CD8-positive, alpha-beta memory T cell (primary cell): ENCODE measurements around the gene RGS3. TPM values are rescaled to one million over a fixed set of nuclear protein-coding genes. Genes with fewer than 3 reads are reported as not detected.

Experiments
- CTCF ChIA-PET: fragments of 350-600 bp; sonication (Branson Sonifier 250); formaldehyde crosslinking; loops from one replicate; lab custom pipeline; 2021; ENCODE audit warnings: antibody characterized with exemption; lab: Charles Lee
- POLR2A ChIA-PET: fragments of 350-600 bp; sonication (Branson Sonifier 250); formaldehyde crosslinking; loops from one replicate; lab custom pipeline; 2021; ENCODE audit warnings: antibody characterized with exemption; lab: Charles Lee
- DNase-seq, 5 donors: peaks; one replicate each; pipeline versions ENCODE4 v3.0.0 to v3.0.0-alpha.2; 2020 to 2022; ENCODE audit warnings: mixed read lengths in 1 of 5
- H3K27ac ChIP-seq: one replicate; pipeline ENCODE4 v1.7.0; 2013; ENCODE audit warnings: low read depth, mild to moderate bottlenecking, low read length, moderate library complexity
- H3K27me3 ChIP-seq: 2 replicates; pipeline ENCODE4 v1.7.0; 2013; ENCODE audit warnings: low read length, mild to moderate bottlenecking; ENCODE audit not compliant: insufficient read depth, poor library complexity, severe bottlenecking
- H3K36me3 ChIP-seq: 2 replicates; pipeline ENCODE4 v1.7.0; 2013; ENCODE audit warnings: mild to moderate bottlenecking, low read length, moderate library complexity; ENCODE audit not compliant: insufficient read depth
- H3K4me1 ChIP-seq: 2 replicates; pipeline ENCODE4 v1.7.0; 2013; ENCODE audit warnings: mild to moderate bottlenecking, low read length, moderate library complexity; ENCODE audit not compliant: insufficient read depth
- H3K4me3 ChIP-seq: 2 replicates; pipeline ENCODE4 v1.7.0; 2013; ENCODE audit warnings: mild to moderate bottlenecking, low read length
- H3K9me3 ChIP-seq: 2 replicates; pipeline ENCODE4 v1.7.0; 2013; ENCODE audit warnings: mild to moderate bottlenecking, low read length
- H3K27ac Mint-ChIP-seq, 8 donors: one replicate each; pipeline ENCODE4 v1.8.0; 2020 to 2021; ENCODE audit warnings: mixed read lengths in 8 of 8, mild to moderate bottlenecking in 6 of 8, inconsistent platforms in 3 of 8, moderate library complexity in 3 of 8
- H3K27me3 Mint-ChIP-seq, 2 donors: one replicate each; pipeline ENCODE4 v1.8.0; 2020 to 2021; ENCODE audit warnings: mixed read lengths in 2 of 2, mild to moderate bottlenecking in 1 of 2, moderate library complexity in 1 of 2
- H3K36me3 Mint-ChIP-seq, 3 donors: one replicate each; pipeline ENCODE4 v1.8.0; 2020 to 2021; ENCODE audit warnings: mixed read lengths in 3 of 3, inconsistent platforms in 1 of 3, mild to moderate bottlenecking in 1 of 3
- H3K4me1 Mint-ChIP-seq, 3 donors: one replicate each; pipeline ENCODE4 v1.8.0; 2020 to 2021; ENCODE audit warnings: mixed read lengths in 3 of 3, inconsistent platforms in 1 of 3, mild to moderate bottlenecking in 1 of 3
- H3K4me3 Mint-ChIP-seq, 7 donors: one replicate each; pipeline ENCODE4 v1.8.0; 2020 to 2021; ENCODE audit warnings: mixed read lengths in 7 of 7, mild to moderate bottlenecking in 6 of 7, moderate library complexity in 4 of 7, inconsistent platforms in 2 of 7
- H3K9me3 Mint-ChIP-seq, 5 donors: one replicate each; pipeline ENCODE4 v1.8.0; 2020 to 2022; ENCODE audit warnings: mixed read lengths in 5 of 5, mild to moderate bottlenecking in 3 of 5, moderate library complexity in 2 of 5, inconsistent platforms in 1 of 5
- polyA plus RNA-seq: library from polyadenylated mRNA; unstranded; fragments of 300-500 nt; fragmentation: Illumina TruSeq; gene quantifications from one replicate; pipeline ENCODE4 v1.2.3, GENCODE V29; 2021
- total RNA-seq, 2 experiments: library from RNA; stranded (reverse); gene quantifications; one replicate each; pipeline ENCODE4 v1.2.3, GENCODE V29; 2021

RGS3 gene
- total and polyA plus RNA-seq, 3 experiments from 2014 or later: 59.8 to 91.2 (median 89.2) TPM

- peaks cover 8 to 16% (median 9%) of the 10 kb centered on the region in 3 donors for H3K4me1 Mint-ChIP-seq
- Histone ChIP-seq H3K9me3 (no peaks in the 10 kb centered on the region), H3K27me3 (no peaks in the 10 kb centered on the region), H3K36me3 (no peaks in the 10 kb centered on the region), H3K4me1 (no peaks in the 10 kb centered on the region), H3K4me3 (no peak overlapping the region), H3K27ac (no peak overlapping the region)
- CTCF ChIA-PET: interaction anchor here (0.9 kb wide), 1 partner anchor 22 kb away, joined by 3 read pairs; no protein-coding TSS in a partner anchor
- no peak overlapping the region for H3K4me3 Mint-ChIP-seq
- H3K36me3 Mint-ChIP-seq: no peaks in the 10 kb centered on the region
- POLR2A ChIA-PET: no interaction called here
- no peaks in the 10 kb centered on the region for H3K9me3 Mint-ChIP-seq
- H3K27ac Mint-ChIP-seq: peak overlapping the region in 2 of 8 donors; percentile 52 to 59
- DNase-seq: no peak
- H3K27me3 Mint-ChIP-seq: peaks cover 0 to 3% of the 10 kb centered on the region in 2 donors
These were observed 39.0 kb downstream of the RGS3 start for GRCh38 chr9:113502427-113503034.

- CTCF ChIA-PET: interaction anchor here (0.9 to 1.4 kb wide), 2 partner anchors 8 to 22 kb away, joined by 3 to 4 read pairs; no protein-coding TSS in a partner anchor
- Histone ChIP-seq H3K9me3 (no peaks in the 10 kb centered on the region), H3K36me3 (no peaks in the 10 kb centered on the region), H3K27ac (no peak overlapping the region), H3K27me3 (no peaks in the 10 kb centered on the region), H3K4me3 (no peak overlapping the region), H3K4me1 (no peaks in the 10 kb centered on the region)
- H3K4me1 Mint-ChIP-seq: peaks cover 8 to 16% (median 9%) of the 10 kb centered on the region in 3 donors
- POLR2A ChIA-PET: no interaction called here
- H3K27ac Mint-ChIP-seq: peak overlapping the region in 1 of 8 donors; percentile 79
- H3K4me3 Mint-ChIP-seq: no peak overlapping the region
- H3K9me3 Mint-ChIP-seq: no peaks in the 10 kb centered on the region
- H3K36me3 Mint-ChIP-seq: no peaks in the 10 kb centered on the region
- DNase-seq: no peak
- peaks cover 0 to 3% of the 10 kb centered on the region in 2 donors for H3K27me3 Mint-ChIP-seq
These were observed 39.6 kb downstream of the RGS3 start for GRCh38 chr9:113503131-113503541.

GRCh38 chr9:113503613-113504211 lies 40.2 kb downstream of the RGS3 start:
- H3K4me1 Mint-ChIP-seq: peaks cover 8 to 20% (median 12%) of the 10 kb centered on the region in 3 donors
- no peaks in the 10 kb centered on the region for H3K4me1 ChIP-seq
- no peak overlapping the region for H3K27ac ChIP-seq
- ChIA-PET POLR2A (no interaction called here), CTCF (interaction anchor here (0.9 to 1.4 kb wide), 2 partner anchors 9 to 21 kb away, joined by 3 to 4 read pairs; no protein-coding TSS in a partner anchor)
- no peaks in the 10 kb centered on the region for H3K9me3 Mint-ChIP-seq
- no peaks in the 10 kb centered on the region for H3K9me3 ChIP-seq
- H3K27me3 Mint-ChIP-seq: peaks cover 0 to 3% of the 10 kb centered on the region in 2 donors
- no peak for DNase-seq
- H3K36me3 Mint-ChIP-seq: no peaks in the 10 kb centered on the region
- H3K36me3 ChIP-seq: no peaks in the 10 kb centered on the region
- no peak overlapping the region for H3K4me3 ChIP-seq
- no peak overlapping the region for H3K27ac Mint-ChIP-seq
- H3K27me3 ChIP-seq: no peaks in the 10 kb centered on the region
- no peak overlapping the region for H3K4me3 Mint-ChIP-seq

GRCh38 chr9:113504725-113505590 lies 41.4 kb downstream of the RGS3 start:
- Histone ChIP-seq H3K4me3 (no peak overlapping the region), H3K4me1 (no peaks in the 10 kb centered on the region), H3K27ac (no peak overlapping the region), H3K9me3 (no peaks in the 10 kb centered on the region), H3K36me3 (no peaks in the 10 kb centered on the region), H3K27me3 (no peaks in the 10 kb centered on the region)
- CTCF ChIA-PET: interaction anchor here (1.4 kb wide), 1 partner anchor 10 kb away, joined by 4 read pairs; no protein-coding TSS in a partner anchor
- POLR2A ChIA-PET: no interaction called here
- no peak for DNase-seq
- Mint-ChIP-seq H3K9me3 (no peaks in the 10 kb centered on the region), H3K27ac (no peak overlapping the region), H3K4me1 (peaks cover 4 to 16% (median 7%) of the 10 kb centered on the region in 3 donors), H3K36me3 (no peaks in the 10 kb centered on the region), H3K4me3 (peak overlapping the region in 1 of 7 donors; percentile 72), H3K27me3 (peaks cover 0 to 1% of the 10 kb centered on the region in 2 donors)

GRCh38 chr9:113506090-113506589 lies 42.6 kb downstream of the RGS3 start:
- Histone ChIP-seq H3K27me3 (no peaks in the 10 kb centered on the region), H3K4me1 (peaks cover 4% of the 10 kb centered on the region), H3K9me3 (no peaks in the 10 kb centered on the region), H3K36me3 (no peaks in the 10 kb centered on the region), H3K27ac (no peak overlapping the region), H3K4me3 (no peak overlapping the region)
- peak overlapping the region in 1 of 7 donors; percentile 65 for H3K4me3 Mint-ChIP-seq
- peak overlapping the region in 1 of 8 donors; percentile 61 for H3K27ac Mint-ChIP-seq
- ChIA-PET CTCF (interaction anchor here (0.8 to 1.1 kb wide), 2 partner anchors 8 to 11 kb away, joined by 3 read pairs; no protein-coding TSS in a partner anchor), POLR2A (no interaction called here)
- peaks cover 0 to 1% of the 10 kb centered on the region in 2 donors for H3K27me3 Mint-ChIP-seq
- peaks cover 6 to 20% (median 15%) of the 10 kb centered on the region in 3 donors for H3K4me1 Mint-ChIP-seq
- no peak for DNase-seq
- no peaks in the 10 kb centered on the region for H3K36me3 Mint-ChIP-seq
- no peaks in the 10 kb centered on the region for H3K9me3 Mint-ChIP-seq

- no peak overlapping the region for H3K27ac Mint-ChIP-seq
- peaks cover 0 to 1% of the 10 kb centered on the region in 2 donors for H3K27me3 Mint-ChIP-seq
- no peak overlapping the region for H3K4me3 ChIP-seq
- CTCF ChIA-PET: interaction anchor here (1.2 to 1.7 kb wide), 2 partner anchors 10 to 11 kb away, joined by 3 to 12 read pairs; no protein-coding TSS in a partner anchor
- H3K4me1 ChIP-seq: peaks cover 15% of the 10 kb centered on the region
- H3K27ac ChIP-seq: no peak overlapping the region
- peaks cover 18 to 29% (median 26%) of the 10 kb centered on the region in 3 donors for H3K4me1 Mint-ChIP-seq
- H3K36me3 ChIP-seq: no peaks in the 10 kb centered on the region
- no peaks in the 10 kb centered on the region for H3K9me3 ChIP-seq
- H3K4me3 Mint-ChIP-seq: no peak overlapping the region
- no peaks in the 10 kb centered on the region for H3K27me3 ChIP-seq
- no peaks in the 10 kb centered on the region for H3K36me3 Mint-ChIP-seq
- POLR2A ChIA-PET: no interaction called here
- peak in 1 of 5 donors; percentile 41 for DNase-seq
- no peaks in the 10 kb centered on the region for H3K9me3 Mint-ChIP-seq
These were observed 43.7 kb downstream of the RGS3 start for GRCh38 chr9:113507256-113507655.

GRCh38 chr9:113508111-113508749 lies 44.7 kb downstream of the RGS3 start:
- H3K27ac Mint-ChIP-seq: no peak overlapping the region
- DNase-seq: peak in 1 of 5 donors; percentile 36
- CTCF ChIA-PET: interaction anchor here (0.5 to 2.5 kb wide), 7 partner anchors 8 to 71 kb away, joined by 3 to 12 read pairs (median 3); no protein-coding TSS in a partner anchor

More at GRCh38 chr9:113508111-113508749, 44.7 kb downstream of the RGS3 start:
- Mint-ChIP-seq H3K4me1 (peaks cover 27 to 39% (median 35%) of the 10 kb centered on the region in 3 donors), H3K36me3 (no peaks in the 10 kb centered on the region), H3K27me3 (peaks cover 0 to 1% of the 10 kb centered on the region in 2 donors), H3K4me3 (no peak overlapping the region), H3K9me3 (no peaks in the 10 kb centered on the region)
- H3K36me3 ChIP-seq: no peaks in the 10 kb centered on the region
- POLR2A ChIA-PET: no interaction called here
- no peak overlapping the region for H3K4me3 ChIP-seq
- no peaks in the 10 kb centered on the region for H3K9me3 ChIP-seq
- H3K4me1 ChIP-seq: peaks cover 25% of the 10 kb centered on the region
- no peak overlapping the region for H3K27ac ChIP-seq
- no peaks in the 10 kb centered on the region for H3K27me3 ChIP-seq
